Tibial nerve (tissue), 4 donors: Measurements from ENCODE around the gene SLC38A1. TPM values are rescaled to one million over a fixed set of nuclear protein-coding genes. Genes with fewer than 3 reads are reported as not detected.

Source experiments
- DNase-seq, 2 donors: peaks; one replicate each; pipeline ENCODE4 v3.0.0-alpha.2; 2019; ENCODE audit warnings: low spot score in 2 of 2
- H3K27ac ChIP-seq, 4 donors: fragments of 200-600 bp; sonication (generic) in 3 of 4; one replicate each; pipeline ENCODE4 v1.5.1; 2017 to 2019; ENCODE audit warnings: mild to moderate bottlenecking in 1 of 4
- H3K27me3 ChIP-seq, 2 donors: fragments of 200-600 bp; sonication (generic) in 1 of 2; one replicate each; pipeline versions ENCODE4 v1.5.1 to v1.6.0; 2017 to 2019
- H3K36me3 ChIP-seq, 3 donors: fragments of 200-600 bp; sonication (generic); one replicate each; pipeline ENCODE4 v1.5.1; 2018 to 2019
- H3K4me1 ChIP-seq, 4 donors: fragments of 200-600 bp; sonication (generic) in 3 of 4; one replicate each; pipeline ENCODE4 v1.5.1; 2017 to 2019
- H3K4me3 ChIP-seq, 4 donors: fragments of 200-600 bp; sonication (generic) in 3 of 4; one replicate each; pipeline ENCODE4 v1.5.1; 2017 to 2019; ENCODE audit warnings: mild to moderate bottlenecking in 1 of 4, moderate library complexity in 1 of 4
- H3K9me3 ChIP-seq, 4 donors: fragments of 200-600 bp; sonication (generic) in 3 of 4; one replicate each; pipeline ENCODE4 v1.5.1; 2017 to 2019
- EP300 ChIP-seq, 2 donors: sonication (generic); formaldehyde crosslinking; IDR thresholded peaks; one replicate each; pipeline ENCODE4 v1.6.1; 2017; ENCODE audit warnings: antibody characterized with exemption in 2 of 2, mild to moderate bottlenecking in 1 of 2
- POLR2A ChIP-seq, 2 donors: fragments of 450-650 bp; IDR thresholded peaks; one replicate each; pipeline ENCODE4 v1.6.1; 2017; ENCODE audit warnings: antibody characterized with exemption in 2 of 2, mild to moderate bottlenecking in 2 of 2, moderate library complexity in 2 of 2
- WGBS, 2 donors: methylation state at CpG; one replicate each; pipeline ENCODE4 v1.1.5; 2018; 5-methylcytosine and 5-hydroxymethylcytosine counted together
- total RNA-seq, 4 donors: library from RNA; depleted of rRNA; stranded (reverse); fragments of >200 nt; gene quantifications; one replicate each; pipeline ENCODE4 v1.1.0, GENCODE V29; 2016
- TF ChIP-seq, protein P1 (sequence below), 5 experiments: fragments of 200-600 bp in 3 of 5; fragments of 450-650 bp in 2 of 5; sonication (generic) in 3 of 5; IDR thresholded peaks; one replicate each; pipeline ENCODE4 v1.5.1; 2016 to 2019; ENCODE audit warnings: antibody characterized with exemption in 5 of 5, mild to moderate bottlenecking in 3 of 5, moderate library complexity in 2 of 5

Gene SLC38A1
- total RNA-seq, 4 donors from 2014 or later: 7.0 to 11.8 (median 9.5) TPM

DNA sequence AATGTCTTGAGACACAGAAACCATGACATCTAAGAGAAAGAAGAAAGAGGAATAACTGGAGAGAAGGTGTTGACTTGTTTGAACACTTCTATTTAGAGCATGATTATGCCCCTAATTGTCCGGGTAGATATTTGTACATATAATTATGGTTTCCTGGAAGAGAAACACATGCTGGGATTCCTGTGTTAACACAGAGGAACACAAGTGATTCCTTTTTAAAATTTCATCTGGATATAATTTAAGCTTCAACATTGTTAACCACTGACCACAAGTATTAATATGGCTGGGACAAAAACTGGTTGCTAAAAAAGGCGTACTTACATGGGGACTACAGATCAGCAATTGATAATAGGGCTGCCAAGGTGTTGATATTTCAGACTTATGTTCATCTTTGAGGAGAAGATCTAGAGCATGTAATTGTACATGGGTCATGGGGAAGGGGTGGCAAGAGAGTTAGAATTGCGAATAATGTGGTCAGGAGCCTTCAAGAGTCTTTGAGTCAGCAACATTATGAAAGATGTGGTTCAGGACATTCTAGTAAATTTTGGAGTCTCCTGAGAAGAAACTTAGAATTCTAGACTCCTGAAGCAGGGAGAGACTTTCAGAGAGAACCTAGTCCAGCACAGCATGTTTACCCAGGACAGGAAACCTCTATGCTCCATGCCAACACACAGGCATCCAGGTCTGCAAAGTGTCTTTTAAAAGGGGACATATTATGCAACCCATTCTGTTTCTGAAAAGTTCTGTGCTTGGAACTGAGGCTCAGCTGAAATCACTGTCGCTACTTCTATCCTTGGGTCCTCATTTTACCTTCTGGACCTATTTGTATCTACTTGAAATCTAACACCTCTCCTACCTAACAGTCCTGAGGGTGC lies 56.5 kb downstream of the SLC38A1 start:
- Histone ChIP-seq H3K4me1 (peaks cover 0 to 18% (median 5%) of the 10 kb centered on the region in 4 donors), H3K36me3 (no peaks in the 10 kb centered on the region), H3K27ac (no peak overlapping the region), H3K27me3 (no peaks in the 10 kb centered on the region), H3K4me3 (no peak overlapping the region), H3K9me3 (no peaks in the 10 kb centered on the region)
- DNase-seq: no peak
- 74 to 82% methylated on average over 4 of the region's 4 CpGs for WGBS, 2 donors
- TF ChIP-seq POLR2A (IDR thresholded peaks at IDR 0.05) (no peak), EP300 (IDR thresholded peaks at IDR 0.05) (no peak)
- TF ChIP-seq, protein P1, sequence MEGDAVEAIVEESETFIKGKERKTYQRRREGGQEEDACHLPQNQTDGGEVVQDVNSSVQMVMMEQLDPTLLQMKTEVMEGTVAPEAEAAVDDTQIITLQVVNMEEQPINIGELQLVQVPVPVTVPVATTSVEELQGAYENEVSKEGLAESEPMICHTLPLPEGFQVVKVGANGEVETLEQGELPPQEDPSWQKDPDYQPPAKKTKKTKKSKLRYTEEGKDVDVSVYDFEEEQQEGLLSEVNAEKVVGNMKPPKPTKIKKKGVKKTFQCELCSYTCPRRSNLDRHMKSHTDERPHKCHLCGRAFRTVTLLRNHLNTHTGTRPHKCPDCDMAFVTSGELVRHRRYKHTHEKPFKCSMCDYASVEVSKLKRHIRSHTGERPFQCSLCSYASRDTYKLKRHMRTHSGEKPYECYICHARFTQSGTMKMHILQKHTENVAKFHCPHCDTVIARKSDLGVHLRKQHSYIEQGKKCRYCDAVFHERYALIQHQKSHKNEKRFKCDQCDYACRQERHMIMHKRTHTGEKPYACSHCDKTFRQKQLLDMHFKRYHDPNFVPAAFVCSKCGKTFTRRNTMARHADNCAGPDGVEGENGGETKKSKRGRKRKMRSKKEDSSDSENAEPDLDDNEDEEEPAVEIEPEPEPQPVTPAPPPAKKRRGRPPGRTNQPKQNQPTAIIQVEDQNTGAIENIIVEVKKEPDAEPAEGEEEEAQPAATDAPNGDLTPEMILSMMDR (IDR thresholded peaks at IDR 0.05): no peak

DNA sequence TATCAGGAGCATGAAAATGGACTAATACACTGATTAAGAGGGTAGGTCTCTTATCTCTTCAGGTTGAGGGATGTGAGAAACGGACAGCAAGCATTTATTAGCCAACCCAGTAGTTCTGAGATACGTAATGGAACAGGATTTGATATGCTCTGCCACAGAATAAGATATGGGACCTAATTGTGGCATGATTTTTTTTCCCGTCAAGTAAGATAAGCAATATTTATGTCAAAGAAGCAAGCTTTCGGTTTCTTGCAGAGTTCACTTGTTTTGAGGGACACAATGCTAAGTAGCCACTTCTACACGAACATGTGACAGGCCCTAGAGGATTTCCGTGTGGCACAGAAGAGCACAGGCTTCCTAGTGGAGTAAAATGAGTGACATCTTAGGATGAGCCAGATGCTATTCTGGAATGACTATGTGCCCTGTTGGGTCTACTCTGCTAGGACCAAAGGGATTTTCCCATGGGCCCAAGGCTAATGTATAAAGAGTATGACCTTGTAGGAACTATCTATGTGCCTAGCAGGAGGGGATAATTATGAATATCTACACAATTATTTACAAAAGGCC lies 57.9 kb downstream of the SLC38A1 start:
- Histone ChIP-seq H3K4me1 (peaks cover 0 to 9% (median 3%) of the 10 kb centered on the region in 4 donors), H3K36me3 (no peaks in the 10 kb centered on the region), H3K4me3 (no peak overlapping the region), H3K27me3 (no peaks in the 10 kb centered on the region), H3K27ac (no peak overlapping the region), H3K9me3 (no peaks in the 10 kb centered on the region)
- 92 to 94% methylated on average over 6 of the region's 6 CpGs for WGBS, 2 donors
- DNase-seq: no peak
- TF ChIP-seq, protein P1 (IDR thresholded peaks at IDR 0.05): no peak
- TF ChIP-seq POLR2A (IDR thresholded peaks at IDR 0.05) (no peak), EP300 (IDR thresholded peaks at IDR 0.05) (no peak)

DNA sequence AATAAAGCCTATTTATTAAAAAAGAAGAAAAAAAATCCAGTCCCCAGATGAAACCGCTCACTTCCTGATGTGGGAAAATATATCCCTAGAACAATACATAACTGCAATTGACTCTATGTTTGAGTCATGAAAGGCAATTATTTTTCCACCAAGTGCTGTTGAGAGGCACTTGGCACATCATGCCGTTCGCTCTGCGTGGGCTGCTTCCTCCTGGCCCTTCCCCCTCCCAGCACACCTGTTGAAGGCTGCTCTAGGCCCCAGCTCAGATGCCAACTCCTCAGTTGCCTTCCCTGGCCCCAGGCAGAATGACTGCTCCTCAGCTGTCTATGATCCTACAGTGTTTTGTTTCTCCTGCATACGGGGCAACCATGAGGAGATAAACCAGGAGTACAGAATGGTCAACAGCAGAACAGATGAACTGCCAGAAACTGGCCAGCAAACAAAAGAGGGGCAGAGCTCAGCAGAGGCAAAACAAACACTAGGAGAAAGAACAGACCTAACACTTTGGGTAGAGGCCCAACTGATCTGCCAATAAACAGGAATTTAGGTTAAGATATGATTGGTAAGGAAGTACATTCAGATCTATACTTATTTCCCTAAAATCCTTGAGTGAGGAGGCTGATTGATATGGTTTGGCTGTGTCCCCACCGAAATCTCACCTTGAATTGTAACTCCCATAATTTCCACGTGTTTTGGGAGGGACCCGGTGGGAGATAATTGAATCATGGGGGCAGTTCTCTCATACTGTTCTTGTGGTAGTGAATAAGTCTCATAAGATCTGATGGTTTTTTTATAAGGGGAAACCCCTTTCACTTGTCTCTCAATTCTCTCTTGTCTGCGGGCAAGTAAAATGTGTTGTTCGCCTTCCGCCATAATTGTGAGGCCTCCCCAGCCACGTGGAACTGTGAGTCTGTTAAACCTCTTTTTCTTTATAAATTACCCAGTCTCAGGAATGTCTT lies 58.6 kb downstream of the SLC38A1 start:
- no peak for DNase-seq
- Histone ChIP-seq H3K36me3 (no peaks in the 10 kb centered on the region), H3K27ac (no peak overlapping the region), H3K4me1 (peaks cover 0 to 14% (median 2%) of the 10 kb centered on the region in 4 donors), H3K9me3 (no peaks in the 10 kb centered on the region), H3K4me3 (no peak overlapping the region), H3K27me3 (no peaks in the 10 kb centered on the region)
- no peak for TF ChIP-seq POLR2A (IDR thresholded peaks at IDR 0.05)
- TF ChIP-seq, protein P1 (IDR thresholded peaks at IDR 0.05): no peak
- TF ChIP-seq EP300 (IDR thresholded peaks at IDR 0.05): no peak
- WGBS, 2 donors: 67 to 78% methylated on average over 12 of the region's 12 CpGs

DNA sequence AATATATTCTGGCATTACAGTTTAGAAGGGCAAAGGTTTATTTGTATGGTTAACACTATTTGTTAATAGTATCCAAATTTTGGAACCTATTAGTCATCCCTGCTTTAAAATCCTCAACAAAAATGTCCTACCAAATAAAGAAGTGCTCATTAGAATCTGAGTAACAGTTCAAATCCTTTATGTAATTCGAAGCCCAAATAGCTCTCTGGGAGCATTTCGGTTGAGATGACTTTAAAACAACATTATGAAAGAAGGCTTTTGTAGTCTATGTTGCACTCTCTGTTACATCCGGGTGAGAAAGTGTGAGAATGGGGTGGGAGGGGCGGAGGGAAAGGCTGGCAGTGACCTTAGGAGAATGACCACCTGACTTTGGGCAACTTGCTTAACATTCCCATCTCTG lies 59.7 kb downstream of the SLC38A1 start:
- H3K27me3 ChIP-seq: no peaks in the 10 kb centered on the region
- no peaks in the 10 kb centered on the region for H3K9me3 ChIP-seq
- WGBS, 2 donors: 28 to 30% methylated on average over 4 of the region's 4 CpGs
- no peak for DNase-seq
- H3K4me1 ChIP-seq: peaks cover 0 to 14% (median 2%) of the 10 kb centered on the region in 4 donors
- no peak overlapping the region for H3K27ac ChIP-seq
- TF ChIP-seq POLR2A (IDR thresholded peaks at IDR 0.05) (no peak), EP300 (IDR thresholded peaks at IDR 0.05) (no peak)
- TF ChIP-seq, protein P1 (IDR thresholded peaks at IDR 0.05): no peak
- H3K4me3 ChIP-seq: no peak overlapping the region
- no peaks in the 10 kb centered on the region for H3K36me3 ChIP-seq
